Activated CD8-positive, alpha-beta memory T cell treated with anti-CD3 and anti-CD28 coated beads, Interleukin-2, amount 50 U/mL, for 48 hours (primary cell): ENCODE data around the gene MAD2L1.
"Not testable (repeated sequence)": the region's sequence is repeated elsewhere in the genome, so short reads cannot be mapped to it uniquely, and the experiment has no call there.

Experiments used
- DNase-seq: peaks from one replicate; pipeline ENCODE4 v3.0.0-alpha.2; 2020

The MAD2L1 gene

DNA sequence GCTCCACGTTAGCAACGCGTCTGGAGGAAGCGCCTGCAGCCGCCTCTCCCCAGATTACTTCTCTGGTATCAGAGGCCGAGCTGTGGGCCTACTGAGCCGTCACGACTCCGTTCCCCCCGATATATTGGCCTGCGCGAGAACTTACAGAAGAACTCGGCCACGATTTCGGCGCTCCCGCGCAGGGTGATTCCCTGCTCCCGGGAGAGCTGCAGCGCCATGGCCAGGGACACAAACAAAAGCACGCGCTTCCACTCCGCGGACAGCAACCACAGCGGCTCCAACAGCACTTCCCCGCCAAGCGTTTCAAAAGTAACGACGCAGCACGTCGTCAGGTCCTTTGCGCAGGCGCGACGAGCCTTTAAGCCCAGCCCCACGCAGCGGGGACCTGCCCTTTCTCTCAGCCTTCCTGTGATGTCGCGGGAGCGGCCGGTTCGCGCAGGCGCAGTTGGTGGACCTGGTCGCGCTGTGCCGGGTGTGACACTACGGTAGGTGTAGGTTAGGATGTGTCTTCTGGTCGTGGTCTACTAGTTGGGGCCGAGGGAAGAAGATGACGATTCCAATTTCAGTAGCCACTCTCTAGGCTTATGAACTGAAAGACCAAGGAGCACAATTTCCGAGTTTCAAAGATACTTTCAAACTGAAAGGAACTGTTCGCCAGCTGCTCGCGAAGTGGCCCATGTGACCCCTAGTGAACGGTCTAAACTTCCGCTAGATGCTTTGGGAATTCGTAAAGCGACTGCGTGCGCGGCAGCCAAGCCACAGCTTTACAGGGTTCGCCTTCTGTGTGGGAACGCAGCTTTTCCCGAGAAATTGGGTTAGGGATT is at the start of gene MAD2L1:
Gene MAD2L1 (minus strand): TSS at position 332 of the 824 bp plus-strand sequence. CDS start 114 bp downstream, at position 218.
- DNase-seq = peak; percentile 99

GRCh38 chr4:120111745-120112144 is 45.1 kb upstream of the MAD2L1 start:
- DNase-seq = no peak

DNA sequence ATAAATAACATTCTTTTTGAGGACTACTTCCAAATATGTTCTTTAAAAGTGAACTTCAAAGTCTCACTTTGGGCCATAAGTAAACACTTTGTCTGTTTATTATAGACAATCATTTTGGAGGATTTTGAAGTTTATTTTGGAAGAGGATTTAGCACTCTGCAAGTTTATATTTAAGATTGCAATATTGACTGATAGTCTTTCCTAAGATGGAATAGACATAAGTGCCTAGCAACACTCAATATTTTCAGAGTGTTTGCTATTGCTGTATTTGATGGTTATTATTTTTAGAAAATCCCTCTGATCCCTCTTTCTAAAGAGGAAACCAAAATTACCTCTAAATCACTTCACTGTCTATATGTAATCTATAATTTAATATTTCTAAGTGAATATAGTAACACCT is 42.8 kb upstream of the MAD2L1 start:
- DNase-seq = no peak

- DNase-seq = no peak
Observed at GRCh38 chr4:120105472-120105871, 38.8 kb upstream of the MAD2L1 start.

DNA sequence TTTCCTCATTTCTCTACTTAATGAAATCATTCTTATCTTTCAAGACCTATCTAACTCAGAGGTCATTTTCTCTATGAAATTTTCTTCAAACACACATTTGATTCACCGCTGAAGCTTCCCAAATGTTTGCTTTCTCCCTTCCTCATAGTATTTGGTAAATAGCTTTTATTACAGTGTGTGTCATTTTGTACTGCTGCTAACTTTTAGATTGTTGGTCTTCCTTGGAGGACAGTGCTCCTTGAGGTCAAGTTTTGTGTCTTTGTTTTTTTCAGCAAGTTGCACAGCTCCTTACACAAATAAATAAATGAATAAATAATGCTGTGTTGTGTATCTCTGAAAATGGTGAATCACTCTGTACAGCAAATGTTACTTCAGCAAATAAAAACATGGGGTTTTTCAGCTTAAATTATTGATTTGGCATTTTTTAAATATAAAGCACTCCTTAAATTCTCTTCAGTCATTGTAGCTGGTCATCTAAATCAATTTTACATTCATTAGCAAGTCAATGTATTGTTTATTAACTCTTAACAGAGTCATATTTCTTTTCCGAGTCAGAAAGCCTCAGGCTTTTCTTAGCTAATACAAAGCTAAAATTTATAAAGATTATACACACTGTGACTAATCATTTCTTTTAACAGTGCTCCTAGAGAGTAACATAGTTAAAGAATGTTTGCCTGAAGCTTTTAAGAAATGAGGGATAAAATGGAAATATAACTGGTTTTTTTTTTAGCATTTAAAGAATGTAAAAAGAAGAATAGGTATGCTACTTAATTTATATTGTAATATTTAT is 30.1 kb upstream of the MAD2L1 start:
- no peak for DNase-seq

GRCh38 chr4:120088507-120088906 is 21.9 kb upstream of the MAD2L1 start:
- DNase-seq = no peak

- DNase-seq = not testable (repeated sequence)
Observed at GRCh38 chr4:120088066-120088465, 21.4 kb upstream of the MAD2L1 start.

GRCh38 chr4:120085705-120086104 is 19.1 kb upstream of the MAD2L1 start:
- DNase-seq = no peak

DNA sequence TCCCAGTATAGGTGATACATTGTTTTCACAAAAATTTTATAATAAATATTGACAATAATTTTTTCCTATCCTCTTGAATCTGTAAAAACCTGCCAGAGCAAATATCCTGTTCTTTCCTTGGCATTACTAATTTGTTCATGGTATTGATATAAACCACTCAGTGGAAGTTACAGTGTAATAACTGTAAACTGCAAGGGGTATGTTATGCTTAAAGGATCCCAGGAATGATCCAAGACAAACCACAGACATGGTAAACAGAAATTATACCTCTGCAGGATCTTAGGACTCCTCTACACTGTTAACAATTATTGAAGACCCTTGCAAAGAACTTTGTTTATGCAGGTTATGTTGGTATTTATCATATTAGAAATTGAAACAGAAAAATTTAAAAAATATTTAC is 17.7 kb upstream of the MAD2L1 start:
- no peak for DNase-seq

DNA sequence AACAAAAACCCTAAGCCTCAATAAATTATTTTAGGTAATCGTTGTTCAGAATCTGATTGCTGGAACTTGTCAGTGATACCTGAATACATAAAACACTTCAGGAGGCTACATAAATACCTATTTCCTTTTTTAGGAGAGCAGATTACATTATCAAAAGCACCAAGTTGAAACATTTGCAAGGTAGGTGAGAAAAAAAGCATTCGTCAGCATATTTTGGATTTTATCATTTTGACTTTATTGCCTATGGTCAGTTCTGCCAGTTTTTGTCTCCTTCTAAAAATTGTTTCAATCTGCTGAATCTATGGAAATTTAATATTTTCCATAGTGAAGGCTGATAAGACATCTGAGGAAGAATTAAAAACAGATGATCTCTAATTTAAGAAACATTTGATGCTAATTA is 16.5 kb upstream of the MAD2L1 start:
- no peak for DNase-seq

DNA sequence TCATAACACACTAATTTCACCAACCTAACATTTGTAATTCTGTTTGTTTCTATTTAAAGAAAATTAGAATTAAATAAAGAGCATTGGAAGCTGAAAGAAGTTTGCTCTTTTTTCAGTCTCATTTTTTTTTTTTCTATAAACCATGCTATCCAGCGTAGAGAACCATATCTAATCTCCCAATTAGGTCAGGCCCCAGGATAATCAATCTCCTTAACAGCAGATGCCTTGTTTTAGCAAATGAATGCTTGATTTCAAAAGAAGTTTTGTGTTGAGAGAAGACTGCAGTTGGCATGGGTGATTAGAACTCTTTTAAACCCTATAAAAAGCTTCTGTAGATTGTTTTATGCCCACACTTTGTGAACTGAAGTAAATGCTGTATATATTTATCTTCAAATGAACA is 15.6 kb upstream of the MAD2L1 start:
- no peak for DNase-seq

DNA sequence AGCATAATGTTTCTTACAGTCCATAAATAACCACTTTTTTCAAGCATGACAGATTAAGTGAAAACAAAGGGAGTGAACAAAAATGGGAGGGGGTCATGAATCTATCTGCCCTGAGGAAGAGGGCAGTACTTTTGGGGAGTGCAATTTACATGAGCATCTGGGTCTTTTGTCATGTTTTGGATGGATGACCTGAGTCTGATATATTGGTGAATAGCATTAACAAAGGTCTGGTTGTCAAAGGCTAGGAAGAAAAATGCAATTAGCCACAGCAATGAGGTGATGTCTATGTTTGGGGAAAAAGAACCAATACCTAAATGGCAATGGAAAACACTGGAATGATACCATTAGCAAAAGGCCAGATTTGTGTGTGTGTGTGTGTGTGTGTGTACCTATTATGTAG is 15.1 kb upstream of the MAD2L1 start:
- DNase-seq = no peak

GRCh38 chr4:120080533-120080932 is 13.9 kb upstream of the MAD2L1 start:
- no peak for DNase-seq

DNA sequence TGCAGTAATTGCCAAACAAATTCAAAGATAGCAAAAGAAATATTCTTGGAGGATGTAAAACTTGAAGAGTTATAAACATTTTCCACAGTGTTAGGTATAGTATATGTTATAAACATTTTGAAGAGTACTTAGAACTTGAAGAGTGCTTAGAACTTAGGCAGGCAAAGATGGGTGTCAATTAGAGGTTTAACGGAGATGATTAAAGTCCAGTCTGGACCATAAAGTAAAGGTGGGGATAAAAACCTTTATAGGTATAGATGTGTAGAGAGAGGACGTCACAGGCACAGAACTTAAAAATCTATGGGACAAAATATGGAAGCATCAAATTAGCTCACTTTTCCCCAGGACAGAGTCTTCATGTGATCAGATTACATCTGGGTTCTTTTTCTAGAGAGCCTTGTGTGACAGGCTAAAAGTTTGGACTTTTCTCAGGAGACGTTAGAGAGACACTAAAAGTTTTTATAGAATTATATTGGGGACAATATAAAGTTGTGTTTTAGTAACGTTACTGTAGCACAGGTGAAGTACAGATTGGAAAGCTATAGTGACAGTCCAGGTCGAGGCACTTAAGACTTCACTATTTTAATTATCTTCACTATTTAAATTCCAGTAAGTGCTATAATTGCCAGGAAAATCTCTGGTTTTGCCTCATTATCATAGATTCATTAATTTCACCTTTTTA is 13.3 kb upstream of the MAD2L1 start:
- no peak for DNase-seq

DNA sequence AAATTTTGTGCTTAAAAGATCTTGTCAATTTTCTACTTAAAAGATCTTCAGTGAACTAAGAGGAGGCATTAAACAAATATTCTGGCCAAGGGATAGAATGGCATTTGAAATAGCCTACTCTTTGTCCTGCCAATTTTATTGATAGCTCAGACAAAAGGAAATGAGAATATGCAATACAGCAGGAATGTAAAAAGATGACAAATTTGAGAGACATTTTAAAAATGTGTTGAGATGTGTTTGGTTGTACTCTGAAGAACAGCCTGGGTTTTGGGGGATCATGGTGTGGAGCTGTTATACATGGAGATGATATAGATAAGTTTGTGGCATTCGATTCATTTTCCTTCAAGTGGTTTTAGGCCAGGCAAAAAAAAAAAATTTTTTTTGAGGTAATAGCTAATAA is 11.6 kb upstream of the MAD2L1 start:
- DNase-seq = no peak

GRCh38 chr4:120071192-120071795 is 4.6 kb upstream of the MAD2L1 start:
- DNase-seq = no peak

- DNase-seq = no peak
Observed at GRCh38 chr4:120070196-120070595, 3.5 kb upstream of the MAD2L1 start.

DNA sequence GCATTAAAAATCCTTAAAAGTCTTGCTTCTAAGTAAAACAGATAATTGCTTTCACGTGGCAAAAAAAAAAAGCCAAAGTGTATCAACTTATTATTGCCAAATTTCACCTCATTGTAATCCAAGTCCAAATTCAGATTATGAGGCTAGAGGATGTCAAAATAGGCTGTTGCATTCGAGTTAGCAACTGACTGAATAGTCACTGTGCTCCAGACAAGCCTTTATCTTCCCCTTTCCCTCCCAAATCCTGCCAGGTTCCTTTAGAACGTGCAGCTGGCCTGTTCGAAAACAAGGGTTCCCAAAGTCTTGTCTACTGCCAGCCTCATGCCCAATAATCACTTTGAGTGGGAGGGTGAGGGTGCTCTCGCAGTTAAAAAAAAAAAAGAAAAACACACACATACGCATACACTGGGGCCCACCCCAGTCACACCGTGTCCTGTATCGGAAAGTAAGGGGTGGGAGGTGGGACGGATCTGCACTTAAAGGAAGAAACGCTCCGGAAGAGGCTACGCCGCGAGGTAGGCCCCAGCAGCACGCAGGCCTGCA is 603 bp downstream of the MAD2L1 start:
- no peak for DNase-seq

DNA sequence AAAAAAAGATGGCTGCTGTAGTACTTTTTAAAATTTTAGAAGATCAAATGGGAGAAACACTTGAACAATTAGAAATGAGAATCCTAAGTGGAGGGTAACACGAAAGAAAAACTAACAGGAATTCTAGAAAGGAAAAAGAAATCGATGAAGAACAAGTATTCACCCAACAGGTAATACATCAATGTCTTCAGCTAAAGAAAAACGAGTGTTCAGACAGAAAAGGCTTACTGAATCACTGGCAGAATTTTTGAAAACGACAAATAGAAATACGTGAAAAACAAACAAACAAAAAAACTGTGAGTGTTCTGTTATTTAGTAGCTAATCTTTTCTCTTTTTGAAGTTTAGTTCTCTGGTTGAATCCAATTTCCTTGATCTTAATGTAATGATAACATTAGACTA is 1.8 kb downstream of the MAD2L1 start:
- DNase-seq = no peak

DNA sequence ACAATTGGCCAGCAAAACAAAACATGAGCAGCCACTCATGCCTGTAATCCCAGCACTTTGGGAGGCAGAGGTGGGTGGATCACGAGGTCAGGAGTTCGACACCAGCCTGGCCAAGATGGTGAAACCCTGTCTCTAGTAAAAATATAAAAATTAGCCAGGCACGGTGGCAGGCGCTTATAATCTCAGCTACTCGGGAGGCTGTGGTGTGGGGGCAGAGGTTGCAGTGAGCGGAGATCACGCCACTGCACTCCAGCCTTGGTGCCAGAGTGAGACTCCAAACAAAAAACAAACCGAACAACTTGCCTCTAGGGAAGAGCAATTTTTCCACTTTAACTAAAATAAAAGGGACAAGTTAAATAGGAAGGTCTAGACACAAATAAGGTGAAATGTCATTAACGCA is 2.9 kb downstream of the MAD2L1 start:
- DNase-seq = not testable (repeated sequence)

GRCh38 chr4:120062663-120063195 is 3.9 kb downstream of the MAD2L1 start:
- DNase-seq = no peak

DNA sequence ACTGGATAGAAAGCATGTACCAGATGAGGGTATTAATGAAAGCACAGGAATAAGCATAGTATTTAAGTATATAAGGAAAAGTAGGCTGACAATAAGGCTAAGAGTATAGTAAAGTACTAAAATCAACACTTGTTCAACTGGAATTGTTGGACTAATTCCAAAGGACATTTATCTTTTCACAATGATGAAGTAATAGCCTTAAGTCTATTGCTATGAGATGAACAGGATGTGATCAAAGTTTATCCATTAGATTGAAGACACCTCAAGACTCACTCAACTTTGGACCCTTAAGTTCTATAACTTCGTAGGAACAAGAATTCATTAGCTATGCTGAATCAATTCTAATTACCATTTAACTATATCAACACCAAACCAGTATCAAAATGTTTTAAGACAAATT is 7.6 kb downstream of the MAD2L1 start:
- DNase-seq = no peak

DNA sequence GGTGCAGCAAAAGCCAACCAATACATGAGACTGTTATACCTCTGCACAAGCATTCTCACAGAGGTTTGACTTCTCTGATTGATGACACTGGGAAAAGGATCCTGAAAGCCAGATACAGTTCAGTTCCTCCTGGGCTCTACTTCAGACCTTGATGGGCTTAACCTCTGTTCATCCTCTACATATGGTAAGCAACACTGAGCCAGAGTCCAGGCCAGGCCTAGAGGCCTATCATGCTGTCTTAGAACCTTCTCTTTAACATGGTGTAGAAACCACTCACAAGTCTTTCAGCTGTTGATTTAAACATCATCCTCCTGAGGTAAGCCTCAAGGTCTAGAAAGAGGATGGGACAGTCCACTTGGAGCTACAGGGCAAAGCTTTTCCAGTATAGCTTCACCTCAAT is 9.2 kb downstream of the MAD2L1 start:
- no peak for DNase-seq
